ENCODE data around the gene ASCC2. TPM values are rescaled to one million over a fixed set of nuclear protein-coding genes. Genes with fewer than 3 reads are reported as not detected.
A peak's percentile ranks its signal among the peaks of the same experiment; 100 is the strongest.

The ASCC2 gene
- total and polyA plus RNA-seq, 12 donors = 26.6 to 87.0 (median 33.5) TPM

GRCh38 chr22:29748248-29748893 lies 89.7 kb downstream of the ASCC2 start:
- H3K4me1 ChIP-seq = peaks cover 0 to 17% (median 0%) of the 10 kb centered on the region in 9 donors
- ATAC-seq (no peak), DNase-seq (no peak)
- intact Hi-C loops (cut with DNase I) = no loop called here
- no peak for TF ChIP-seq CTCF (IDR thresholded peaks at IDR 0.05)
- peaks cover 0 to 69% (median 28%) of the 10 kb centered on the region in 9 donors for H3K36me3 ChIP-seq
- H3K27me3 ChIP-seq = no peaks in the 10 kb centered on the region
- no peak overlapping the region for H3K4me3 ChIP-seq
- no peaks in the 10 kb centered on the region for H3K9me3 ChIP-seq
- WGBS, 2 donors = 94 to 96% methylated on average over 9 of the region's 9 CpGs
- no peak overlapping the region for H3K27ac ChIP-seq

GRCh38 chr22:29747832-29748231 lies 90.2 kb downstream of the ASCC2 start:
- DNase-seq = no peak
- Histone ChIP-seq H3K4me1 (peaks cover 0 to 17% (median 0%) of the 10 kb centered on the region in 9 donors), H3K27ac (no peak overlapping the region), H3K36me3 (peaks cover 0 to 70% (median 28%) of the 10 kb centered on the region in 9 donors), H3K9me3 (no peaks in the 10 kb centered on the region), H3K4me3 (no peak overlapping the region), H3K27me3 (no peaks in the 10 kb centered on the region)
- intact Hi-C loops (cut with DNase I) = no loop called here
- WGBS, 2 donors = 95 to 99% methylated on average over 7 of the region's 7 CpGs
- no peak for ATAC-seq
- no peak for TF ChIP-seq CTCF (IDR thresholded peaks at IDR 0.05)

- 69 to 72% methylated on average over 8 of the region's 8 CpGs for WGBS, 2 donors
- DNase-seq = no peak
Measured at GRCh38 chr22:29744902-29745301, 93.2 kb downstream of the ASCC2 start.

GRCh38 chr22:29742326-29742725 lies 95.7 kb downstream of the ASCC2 start:
- H3K27ac ChIP-seq = no peak overlapping the region
- no peaks in the 10 kb centered on the region for H3K27me3 ChIP-seq
- peaks cover 0 to 5% (median 0%) of the 10 kb centered on the region in 9 donors for H3K4me1 ChIP-seq
- no peak for TF ChIP-seq CTCF (IDR thresholded peaks at IDR 0.05)
- no peak for DNase-seq
- ATAC-seq = no peak
- intact Hi-C loops (cut with DNase I) = no loop called here
- WGBS, 2 donors = 76 to 82% methylated on average over 13 of the region's 13 CpGs
- H3K4me3 ChIP-seq = no peak overlapping the region
- H3K9me3 ChIP-seq = no peaks in the 10 kb centered on the region
- peaks cover 0 to 96% (median 27%) of the 10 kb centered on the region in 9 donors for H3K36me3 ChIP-seq

More at GRCh38 chr22:29744902-29745301, 93.2 kb downstream of the ASCC2 start:
- H3K4me1 ChIP-seq = no peaks in the 10 kb centered on the region
- H3K27me3 ChIP-seq = no peaks in the 10 kb centered on the region
- H3K9me3 ChIP-seq = no peaks in the 10 kb centered on the region
- no peak overlapping the region for H3K4me3 ChIP-seq
- peaks cover 0 to 87% (median 38%) of the 10 kb centered on the region in 9 donors for H3K36me3 ChIP-seq
- ATAC-seq = peak in 2 of 8 donors; percentile 36 to 37
- no peak overlapping the region for H3K27ac ChIP-seq
- TF ChIP-seq CTCF (IDR thresholded peaks at IDR 0.05) = no peak
- intact Hi-C loops (cut with DNase I) = no loop called here

Measured in heart right ventricle (tissue), 16 donors.